K562 (cell line): ENCODE results near the gene SATB2. TPM values are rescaled to one million over a fixed set of nuclear protein-coding genes. Genes with fewer than 3 reads are reported as not detected.

Source experiments
- ATAC-seq: fragments of 200-7000 bp; cut with Tn5 transposase; 3 replicates; pipeline ENCODE4 v1.9.1; 2020; ENCODE audit warnings: moderate library complexity
- BruUV-seq: library from RNA; stranded (reverse); fragments of 400-500 nt; replicated peaks from 2 replicates; lab custom pipeline; 2021; lab: Mats Ljungman, UMichigan
- CTCF ChIA-PET: fragments of 300-600 bp; formaldehyde crosslinking; extraction: SDS; loops from one replicate; lab custom pipeline; 2021; ENCODE audit warnings: low intra/inter-chr PET ratio; lab: Yijun Ruan, JAX
- POLR2A ChIA-PET: fragments of 300-600, 350-650 bp; sonication (Branson Sonifier 250); formaldehyde crosslinking; extraction: SDS; loops from one replicate; lab custom pipeline; 2021; ENCODE audit warnings: antibody characterized with exemption, inconsistent platforms; lab: Yijun Ruan, JAX
- DNase-seq, 4 experiments: peaks; one replicate each; pipeline versions ENCODE4 v3.0.0 to v3.0.0-alpha.2; 2011 to 2018; ENCODE audit warnings: low spot score in 3 of 4, mixed read lengths in 3 of 4; ENCODE audit errors: extremely low read depth in 1 of 4
- FAIRE-seq: peaks from 2 replicates; lab custom pipeline; 2011; peaks lifted over from hg19 to GRCh38; lab: Jason Lieb, UNC
- H2AFZ ChIP-seq: 2 replicates; pipeline ENCODE4 v1.6.0; 2011; ENCODE audit warnings: low read depth, low read length, control low read depth, inconsistent platforms
- H3K27ac ChIP-seq: fragments of 200-600 bp; 3 replicates; pipeline ENCODE4 v1.8.0; 2011; ENCODE audit warnings: low read depth, mild to moderate bottlenecking, control low read depth, inconsistent platforms, low read length, moderate library complexity, mixed read lengths; ENCODE audit errors: extremely low read depth
- H3K27me3 ChIP-seq, 2 experiments: fragments of 300-600 bp in 1 of 2; 2 replicates in 1 of 2; 3 replicates in 1 of 2; pipeline versions ENCODE4 v1.6.0 to v1.8.0; 2011; ENCODE audit warnings: inconsistent platforms in 2 of 2, low read length in 2 of 2, mild to moderate bottlenecking in 1 of 2, mixed read lengths in 1 of 2, moderate library complexity in 1 of 2; ENCODE audit not compliant: control insufficient read depth in 2 of 2, insufficient read depth in 2 of 2
- H3K36me3 ChIP-seq: fragments of 300-600 bp; 3 replicates; pipeline ENCODE4 v1.8.0; 2011; ENCODE audit warnings: mild to moderate bottlenecking, low read length, inconsistent platforms; ENCODE audit not compliant: control insufficient read depth, insufficient read depth
- H3K4me1 ChIP-seq, 2 experiments: fragments of 200-600 bp in 1 of 2; replicated peaks in 1 of 2; 2 replicates in 1 of 2; 3 replicates in 1 of 2; pipeline versions ENCODE4 v1.5.1 to v1.8.0; 2011; ENCODE audit warnings: inconsistent platforms in 2 of 2, low read length in 2 of 2, mild to moderate bottlenecking in 1 of 2, mixed read lengths in 1 of 2, moderate library complexity in 1 of 2; ENCODE audit not compliant: control insufficient read depth in 2 of 2, insufficient read depth in 2 of 2
- H3K4me2 ChIP-seq: 2 replicates; pipeline ENCODE4 v1.6.1; 2011; ENCODE audit warnings: low read length, control low read depth, inconsistent platforms, mixed read lengths; ENCODE audit not compliant: insufficient read depth
- H3K4me3 ChIP-seq: fragments of 200-600 bp; sonication (generic), shearing (Covaris generic); 2 replicates; pipeline ENCODE4 v1.5.1; 2016; ENCODE audit warnings: control low read depth, inconsistent platforms
- H3K79me2 ChIP-seq: fragments of 200-600 bp; 3 replicates; pipeline ENCODE4 v1.8.0; 2011; ENCODE audit warnings: low read length, inconsistent platforms; ENCODE audit not compliant: control insufficient read depth, insufficient read depth
- H3K9ac ChIP-seq, 2 experiments: 2 replicates each; pipeline versions ENCODE4 v1.6.0 to v1.6.1; 2011; ENCODE audit warnings: low read depth in 2 of 2, low read length in 2 of 2, control low read depth in 1 of 2, inconsistent platforms in 1 of 2, mild to moderate bottlenecking in 1 of 2, mixed read lengths in 1 of 2; ENCODE audit not compliant: insufficient read depth in 1 of 2
- H3K9me1 ChIP-seq: one replicate; pipeline ENCODE4 v1.6.0; 2011; ENCODE audit warnings: inconsistent platforms, mild to moderate bottlenecking, low read length, moderate library complexity; ENCODE audit not compliant: control insufficient read depth, insufficient read depth
- H3K9me3 ChIP-seq: replicated peaks from 2 replicates; pipeline ENCODE4 v1.5.1; 2011; ENCODE audit warnings: low read depth, low read length, inconsistent platforms; ENCODE audit not compliant: control insufficient read depth, insufficient read depth
- H4K20me1 ChIP-seq: replicated peaks from 2 replicates; pipeline ENCODE4 v1.6.1; 2011; ENCODE audit warnings: low read length, inconsistent platforms, mixed read lengths; ENCODE audit not compliant: control insufficient read depth, insufficient read depth
- HDAC3 ChIP-seq: fragments of 450-650 bp; IDR thresholded peaks from 2 replicates; pipeline ENCODE4 v1.6.1; 2018; ENCODE audit warnings: borderline replicate concordance, mild to moderate bottlenecking, moderate library complexity; ENCODE audit not compliant: partially characterized antibody
- MTA1 ChIP-seq: fragments of 450-650 bp; IDR thresholded peaks from 2 replicates; pipeline ENCODE4 v1.6.1; 2017; ENCODE audit warnings: borderline replicate concordance
- RBM25 ChIP-seq: fragments of 200-400 bp; formaldehyde crosslinking; IDR thresholded peaks from 2 replicates; pipeline ENCODE4 v1.6.1; 2018; ENCODE audit warnings: low read length, low read depth, moderate library complexity; ENCODE audit not compliant: severe bottlenecking
- SIN3A ChIP-seq, 2 experiments: fragments of 150-350 bp in 1 of 2; IDR thresholded peaks; 2 replicates each; pipeline ENCODE4 v1.6.1; 2011 to 2016; ENCODE audit warnings: borderline replicate concordance in 2 of 2, low read depth in 2 of 2, low read length in 2 of 2, mild to moderate bottlenecking in 2 of 2, moderate library complexity in 2 of 2; ENCODE audit not compliant: control insufficient read depth in 1 of 2
- TARDBP ChIP-seq: fragments of 450-650 bp; IDR thresholded peaks from 2 replicates; pipeline ENCODE4 v1.6.1; 2016
- ZNF644 ChIP-seq: fragments of 200-800 bp; sonication (Bioruptor generic); IDR thresholded peaks from 2 replicates; pipeline ENCODE4 v1.6.1; 2016; ENCODE audit warnings: low read depth, missing genetic modification characterization, missing compliant biosample characterization
- WGBS: fragments of 100-300 bp; shearing (Covaris generic); methylation state at CpG from one replicate; pipeline ENCODE4 v1.1.6; 2016; ENCODE audit warnings: low coverage, mixed read lengths; ENCODE audit not compliant: insufficient coverage; ENCODE audit errors: missing lambda C conversion rate; 5-methylcytosine and 5-hydroxymethylcytosine counted together
- in situ Hi-C: fragments of 300-500 bp; cut with MboI; formaldehyde crosslinking; loops from 4 replicates; pipeline ENCODE4 v1.15.0; 2018; ENCODE audit warnings: inconsistent platforms, mixed read lengths
- intact Hi-C: fragments of 100-400 bp; cut with micrococcal nuclease; formaldehyde crosslinking; loops from 2 replicates; pipeline ENCODE4 v1.14.2; 2022
- polyA plus RNA-seq, 8 experiments: library from polyadenylated mRNA; depleted of rRNA in 4 of 8; stranded (reverse) in 5 of 8; unstranded in 3 of 8; fragments of >200 nt; fragmentation: Nextera tagmentation in 2 of 8; fragmentation: Illumina TruSeq in 1 of 8; extraction: Ambion mirVana in 2 of 8; extraction: Trizol in 1 of 8; gene quantifications; 2 replicates each; pipeline versions ENCODE4 v1.2.1 to v1.2.3, GENCODE V29; 2011 to 2014; ENCODE audit warnings: inconsistent platforms in 1 of 8, missing spikeins in 1 of 8
- total RNA-seq, 7 experiments: library from RNA; depleted of rRNA in 6 of 7; stranded (reverse); fragments of >200 nt in 6 of 7; fragmentation: Illumina TruSeq in 2 of 7; extraction: Trizol in 2 of 7; gene quantifications; 2 replicates each; pipeline versions ENCODE4 v1.2.1 to v1.2.3, GENCODE V29; 2011 to 2021; ENCODE audit warnings: low replicate concordance in 1 of 7

The SATB2 gene
- total and polyA plus RNA-seq, 9 of the 15 experiments (the other 6 are each of a cell fraction or from before 2014, with no cell fraction given) = 4.5 to 34.0 (median 15.1) TPM

DNA sequence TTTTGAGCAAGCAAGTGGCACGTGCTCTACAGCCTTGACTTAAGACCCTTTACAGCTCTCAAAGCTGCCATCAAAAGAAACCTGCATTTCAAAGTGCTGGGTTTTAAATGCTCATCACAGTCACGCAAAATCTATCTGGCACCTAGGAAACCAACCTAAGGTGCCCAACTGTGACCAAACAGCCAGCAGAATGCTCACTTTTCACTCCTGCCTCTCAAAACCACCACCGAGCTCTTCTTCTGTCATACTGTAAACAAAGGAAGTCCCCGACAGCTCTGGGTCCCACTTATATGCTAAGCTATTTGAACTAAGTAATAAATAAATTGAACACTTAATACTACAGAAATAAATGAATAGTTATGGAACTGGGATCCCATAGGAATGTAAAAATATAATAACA is 33.6 kb downstream of the SATB2 start:
- in situ Hi-C loops = no loop called here
- Histone ChIP-seq H3K27ac (no peak overlapping the region), H3K9ac (no peak overlapping the region), H3K27me3 (no peaks in the 10 kb centered on the region), H3K36me3 (peaks cover 79% of the 10 kb centered on the region), H4K20me1 (no peaks in the 10 kb centered on the region), H3K9me1 (no peaks in the 10 kb centered on the region), H3K9me3 (no peaks in the 10 kb centered on the region), H3K4me1 (no peaks in the 10 kb centered on the region), H2AFZ (no peak overlapping the region), H3K4me2 (no peak overlapping the region), H3K79me2 (peaks cover 7% of the 10 kb centered on the region; the same call in 1 of the 3 replicates), H3K4me3 (no peak overlapping the region)
- POLR2A ChIA-PET = interaction anchor here (0.6 to 1.2 kb wide), 2 partner anchors 11 to 275 kb away, joined by 3 to 4 read pairs; no protein-coding TSS in a partner anchor
- FAIRE-seq (no peak), ATAC-seq (no peak), DNase-seq (no peak)
- intact Hi-C loops = no loop called here
- 80% methylated on average over 4 of the region's 4 CpGs for WGBS
- no TSS peak for BruUV-seq
- CTCF ChIA-PET = no interaction called here
- TF ChIP-seq RBM25 (no peak), ZNF644 (no peak), MTA1 (no peak), HDAC3 (no peak), TARDBP (no peak)

- no peak overlapping the region for H3K4me3 ChIP-seq
- 84% methylated on average over 5 of the region's 5 CpGs for WGBS
- no peak for TF ChIP-seq SIN3A (IDR thresholded peaks at IDR 0.05; ENCODE audit: borderline replicate concordance in 2 of 2, control insufficient read depth in 1 of 2, low read depth in 2 of 2, low read length in 2 of 2)
- TF ChIP-seq, all 486 proteins: peak for 0
- H3K9ac ChIP-seq = no peak overlapping the region
- no peaks in the 10 kb centered on the region for H4K20me1 ChIP-seq
- ChIA-PET CTCF (no interaction called here), POLR2A (no interaction called here)
- no peaks in the 10 kb centered on the region for H3K9me3 ChIP-seq
- H3K27me3 ChIP-seq = no peaks in the 10 kb centered on the region
- H3K27ac ChIP-seq = no peak overlapping the region
- no TSS peak for BruUV-seq
- in situ Hi-C loops = no loop called here
- H3K4me1 ChIP-seq = no peaks in the 10 kb centered on the region
- no peak for ATAC-seq
- H3K4me2 ChIP-seq = no peak overlapping the region
- FAIRE-seq = no peak
- peaks cover 15% of the 10 kb centered on the region for H3K79me2 ChIP-seq
- H3K9me1 ChIP-seq = peaks cover 3% of the 10 kb centered on the region
- H3K36me3 ChIP-seq = peaks cover 80% of the 10 kb centered on the region
- intact Hi-C loops = no loop called here
- no peak for DNase-seq
- no peak overlapping the region for H2AFZ ChIP-seq
Measured at GRCh38 chr2:199419428-199419827, 38.3 kb downstream of the SATB2 start.
